ENCODE measurements around the gene FGD2. TPM values are rescaled to one million over a fixed set of nuclear protein-coding genes. Genes with fewer than 3 reads are reported as not detected.

The FGD2 gene
- total and polyA plus RNA-seq, 2 experiments from 2014 or later = 0.13 to 0.14 TPM

DNA sequence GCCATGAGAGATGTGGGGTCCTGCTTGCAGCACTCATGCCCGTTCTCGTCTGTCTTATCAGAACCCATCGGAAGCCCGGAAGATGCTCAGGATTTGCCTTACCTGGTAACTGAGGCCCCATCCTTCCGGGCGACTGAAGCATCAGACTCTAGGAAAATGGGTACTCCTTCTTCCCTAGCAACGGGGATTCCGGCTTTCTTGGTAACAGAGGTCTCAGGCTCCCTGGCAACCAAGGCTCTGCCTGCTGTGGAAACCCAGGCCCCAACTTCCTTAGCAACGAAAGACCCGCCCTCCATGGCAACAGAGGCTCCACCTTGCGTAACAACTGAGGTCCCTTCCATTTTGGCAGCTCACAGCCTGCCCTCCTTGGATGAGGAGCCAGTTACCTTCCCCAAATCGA is 42.6 kb upstream of the FGD2 start:
- no peak overlapping the region for H3K4me3 ChIP-seq
- H4K20me1 ChIP-seq (replicated peaks; ENCODE audit: insufficient read depth) = no peaks in the 10 kb centered on the region; the same call in none of the 2 replicates
- H3K4me1 ChIP-seq (ENCODE audit: insufficient read depth) = no peaks in the 10 kb centered on the region; the same call in 1 of the 2 replicates
- no peak overlapping the region for H3K4me2 ChIP-seq
- Mint-ChIP-seq H3K9me3 (no peaks in the 10 kb centered on the region), H3K27me3 (ENCODE audit: insufficient read depth, low read depth, poor library complexity) (peaks cover 8% of the 10 kb centered on the region), H3K36me3 (ENCODE audit: low read depth) (peaks cover 10% of the 10 kb centered on the region), H3K4me1 (peaks cover 20% of the 10 kb centered on the region), H3K27ac (no peak overlapping the region; the same call in 1 of the 2 replicates), H3K4me3 (no peak overlapping the region)
- TF ChIP-seq, protein P1, sequence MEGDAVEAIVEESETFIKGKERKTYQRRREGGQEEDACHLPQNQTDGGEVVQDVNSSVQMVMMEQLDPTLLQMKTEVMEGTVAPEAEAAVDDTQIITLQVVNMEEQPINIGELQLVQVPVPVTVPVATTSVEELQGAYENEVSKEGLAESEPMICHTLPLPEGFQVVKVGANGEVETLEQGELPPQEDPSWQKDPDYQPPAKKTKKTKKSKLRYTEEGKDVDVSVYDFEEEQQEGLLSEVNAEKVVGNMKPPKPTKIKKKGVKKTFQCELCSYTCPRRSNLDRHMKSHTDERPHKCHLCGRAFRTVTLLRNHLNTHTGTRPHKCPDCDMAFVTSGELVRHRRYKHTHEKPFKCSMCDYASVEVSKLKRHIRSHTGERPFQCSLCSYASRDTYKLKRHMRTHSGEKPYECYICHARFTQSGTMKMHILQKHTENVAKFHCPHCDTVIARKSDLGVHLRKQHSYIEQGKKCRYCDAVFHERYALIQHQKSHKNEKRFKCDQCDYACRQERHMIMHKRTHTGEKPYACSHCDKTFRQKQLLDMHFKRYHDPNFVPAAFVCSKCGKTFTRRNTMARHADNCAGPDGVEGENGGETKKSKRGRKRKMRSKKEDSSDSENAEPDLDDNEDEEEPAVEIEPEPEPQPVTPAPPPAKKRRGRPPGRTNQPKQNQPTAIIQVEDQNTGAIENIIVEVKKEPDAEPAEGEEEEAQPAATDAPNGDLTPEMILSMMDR (conservative IDR thresholded peaks at IDR 0.05; ENCODE audit: low read depth in 2 of 2) = no peak
- TF ChIP-seq NANOG (IDR thresholded peaks at IDR 0.05; ENCODE audit: borderline replicate concordance) (no peak), STAT1 (IDR thresholded peaks at IDR 0.05; ENCODE audit: unreplicated experiment) (no peak), POLR2AphosphoS5 (IDR thresholded peaks at IDR 0.05; ENCODE audit: low read depth) (no peak), ZNF114 (CRISPR knock-in tag; IDR thresholded peaks at IDR 0.05) (no peak), JUNB (IDR thresholded peaks at IDR 0.05; ENCODE audit: unreplicated experiment) (no peak), CREB1 (CRISPR knock-in tag; IDR thresholded peaks at IDR 0.05; ENCODE audit: low read depth) (no peak), EZH2phosphoT487 (IDR thresholded peaks at IDR 0.05; ENCODE audit: unreplicated experiment) (no peak)
- TF ChIP-seq, protein P2, sequence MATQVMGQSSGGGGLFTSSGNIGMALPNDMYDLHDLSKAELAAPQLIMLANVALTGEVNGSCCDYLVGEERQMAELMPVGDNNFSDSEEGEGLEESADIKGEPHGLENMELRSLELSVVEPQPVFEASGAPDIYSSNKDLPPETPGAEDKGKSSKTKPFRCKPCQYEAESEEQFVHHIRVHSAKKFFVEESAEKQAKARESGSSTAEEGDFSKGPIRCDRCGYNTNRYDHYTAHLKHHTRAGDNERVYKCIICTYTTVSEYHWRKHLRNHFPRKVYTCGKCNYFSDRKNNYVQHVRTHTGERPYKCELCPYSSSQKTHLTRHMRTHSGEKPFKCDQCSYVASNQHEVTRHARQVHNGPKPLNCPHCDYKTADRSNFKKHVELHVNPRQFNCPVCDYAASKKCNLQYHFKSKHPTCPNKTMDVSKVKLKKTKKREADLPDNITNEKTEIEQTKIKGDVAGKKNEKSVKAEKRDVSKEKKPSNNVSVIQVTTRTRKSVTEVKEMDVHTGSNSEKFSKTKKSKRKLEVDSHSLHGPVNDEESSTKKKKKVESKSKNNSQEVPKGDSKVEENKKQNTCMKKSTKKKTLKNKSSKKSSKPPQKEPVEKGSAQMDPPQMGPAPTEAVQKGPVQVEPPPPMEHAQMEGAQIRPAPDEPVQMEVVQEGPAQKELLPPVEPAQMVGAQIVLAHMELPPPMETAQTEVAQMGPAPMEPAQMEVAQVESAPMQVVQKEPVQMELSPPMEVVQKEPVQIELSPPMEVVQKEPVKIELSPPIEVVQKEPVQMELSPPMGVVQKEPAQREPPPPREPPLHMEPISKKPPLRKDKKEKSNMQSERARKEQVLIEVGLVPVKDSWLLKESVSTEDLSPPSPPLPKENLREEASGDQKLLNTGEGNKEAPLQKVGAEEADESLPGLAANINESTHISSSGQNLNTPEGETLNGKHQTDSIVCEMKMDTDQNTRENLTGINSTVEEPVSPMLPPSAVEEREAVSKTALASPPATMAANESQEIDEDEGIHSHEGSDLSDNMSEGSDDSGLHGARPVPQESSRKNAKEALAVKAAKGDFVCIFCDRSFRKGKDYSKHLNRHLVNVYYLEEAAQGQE (IDR thresholded peaks at IDR 0.05; ENCODE audit: unreplicated experiment) = no peak
- TF ChIP-seq, protein P3, sequence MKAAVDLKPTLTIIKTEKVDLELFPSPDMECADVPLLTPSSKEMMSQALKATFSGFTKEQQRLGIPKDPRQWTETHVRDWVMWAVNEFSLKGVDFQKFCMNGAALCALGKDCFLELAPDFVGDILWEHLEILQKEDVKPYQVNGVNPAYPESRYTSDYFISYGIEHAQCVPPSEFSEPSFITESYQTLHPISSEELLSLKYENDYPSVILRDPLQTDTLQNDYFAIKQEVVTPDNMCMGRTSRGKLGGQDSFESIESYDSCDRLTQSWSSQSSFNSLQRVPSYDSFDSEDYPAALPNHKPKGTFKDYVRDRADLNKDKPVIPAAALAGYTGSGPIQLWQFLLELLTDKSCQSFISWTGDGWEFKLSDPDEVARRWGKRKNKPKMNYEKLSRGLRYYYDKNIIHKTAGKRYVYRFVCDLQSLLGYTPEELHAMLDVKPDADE (IDR thresholded peaks at IDR 0.05) = no peak
- TF ChIP-seq, protein P4, sequence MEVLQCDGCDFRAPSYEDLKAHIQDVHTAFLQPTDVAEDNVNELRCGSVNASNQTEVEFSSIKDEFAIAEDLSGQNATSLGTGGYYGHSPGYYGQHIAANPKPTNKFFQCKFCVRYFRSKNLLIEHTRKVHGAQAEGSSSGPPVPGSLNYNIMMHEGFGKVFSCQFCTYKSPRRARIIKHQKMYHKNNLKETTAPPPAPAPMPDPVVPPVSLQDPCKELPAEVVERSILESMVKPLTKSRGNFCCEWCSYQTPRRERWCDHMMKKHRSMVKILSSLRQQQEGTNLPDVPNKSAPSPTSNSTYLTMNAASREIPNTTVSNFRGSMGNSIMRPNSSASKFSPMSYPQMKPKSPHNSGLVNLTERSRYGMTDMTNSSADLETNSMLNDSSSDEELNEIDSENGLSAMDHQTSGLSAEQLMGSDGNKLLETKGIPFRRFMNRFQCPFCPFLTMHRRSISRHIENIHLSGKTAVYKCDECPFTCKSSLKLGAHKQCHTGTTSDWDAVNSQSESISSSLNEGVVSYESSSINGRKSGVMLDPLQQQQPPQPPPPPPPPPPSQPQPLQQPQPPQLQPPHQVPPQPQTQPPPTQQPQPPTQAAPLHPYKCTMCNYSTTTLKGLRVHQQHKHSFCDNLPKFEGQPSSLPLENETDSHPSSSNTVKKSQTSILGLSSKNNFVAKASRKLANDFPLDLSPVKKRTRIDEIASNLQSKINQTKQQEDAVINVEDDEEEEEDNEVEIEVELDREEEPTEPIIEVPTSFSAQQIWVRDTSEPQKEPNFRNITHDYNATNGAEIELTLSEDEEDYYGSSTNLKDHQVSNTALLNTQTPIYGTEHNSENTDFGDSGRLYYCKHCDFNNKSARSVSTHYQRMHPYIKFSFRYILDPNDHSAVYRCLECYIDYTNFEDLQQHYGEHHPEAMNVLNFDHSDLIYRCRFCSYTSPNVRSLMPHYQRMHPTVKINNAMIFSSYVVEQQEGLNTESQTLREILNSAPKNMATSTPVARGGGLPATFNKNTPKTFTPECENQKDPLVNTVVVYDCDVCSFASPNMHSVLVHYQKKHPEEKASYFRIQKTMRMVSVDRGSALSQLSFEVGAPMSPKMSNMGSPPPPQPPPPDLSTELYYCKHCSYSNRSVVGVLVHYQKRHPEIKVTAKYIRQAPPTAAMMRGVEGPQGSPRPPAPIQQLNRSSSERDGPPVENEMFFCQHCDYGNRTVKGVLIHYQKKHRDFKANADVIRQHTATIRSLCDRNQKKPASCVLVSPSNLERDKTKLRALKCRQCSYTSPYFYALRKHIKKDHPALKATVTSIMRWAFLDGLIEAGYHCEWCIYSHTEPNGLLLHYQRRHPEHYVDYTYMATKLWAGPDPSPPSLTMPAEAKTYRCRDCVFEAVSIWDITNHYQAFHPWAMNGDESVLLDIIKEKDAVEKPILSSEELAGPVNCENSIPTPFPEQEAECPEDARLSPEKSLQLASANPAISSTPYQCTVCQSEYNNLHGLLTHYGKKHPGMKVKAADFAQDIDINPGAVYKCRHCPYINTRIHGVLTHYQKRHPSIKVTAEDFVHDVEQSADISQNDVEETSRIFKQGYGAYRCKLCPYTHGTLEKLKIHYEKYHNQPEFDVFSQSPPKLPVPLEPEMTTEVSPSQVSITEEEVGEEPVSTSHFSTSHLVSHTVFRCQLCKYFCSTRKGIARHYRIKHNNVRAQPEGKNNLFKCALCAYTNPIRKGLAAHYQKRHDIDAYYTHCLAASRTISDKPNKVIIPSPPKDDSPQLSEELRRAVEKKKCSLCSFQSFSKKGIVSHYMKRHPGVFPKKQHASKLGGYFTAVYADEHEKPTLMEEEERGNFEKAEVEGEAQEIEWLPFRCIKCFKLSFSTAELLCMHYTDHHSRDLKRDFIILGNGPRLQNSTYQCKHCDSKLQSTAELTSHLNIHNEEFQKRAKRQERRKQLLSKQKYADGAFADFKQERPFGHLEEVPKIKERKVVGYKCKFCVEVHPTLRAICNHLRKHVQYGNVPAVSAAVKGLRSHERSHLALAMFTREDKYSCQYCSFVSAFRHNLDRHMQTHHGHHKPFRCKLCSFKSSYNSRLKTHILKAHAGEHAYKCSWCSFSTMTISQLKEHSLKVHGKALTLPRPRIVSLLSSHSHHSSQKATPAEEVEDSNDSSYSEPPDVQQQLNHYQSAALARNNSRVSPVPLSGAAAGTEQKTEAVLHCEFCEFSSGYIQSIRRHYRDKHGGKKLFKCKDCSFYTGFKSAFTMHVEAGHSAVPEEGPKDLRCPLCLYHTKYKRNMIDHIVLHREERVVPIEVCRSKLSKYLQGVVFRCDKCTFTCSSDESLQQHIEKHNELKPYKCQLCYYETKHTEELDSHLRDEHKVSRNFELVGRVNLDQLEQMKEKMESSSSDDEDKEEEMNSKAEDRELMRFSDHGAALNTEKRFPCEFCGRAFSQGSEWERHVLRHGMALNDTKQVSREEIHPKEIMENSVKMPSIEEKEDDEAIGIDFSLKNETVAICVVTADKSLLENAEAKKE (CRISPR knock-in tag; IDR thresholded peaks at IDR 0.05) = no peak
- peak; percentile 98 for DNase-seq (ENCODE audit: low spot score)
- H3K79me2 ChIP-seq (replicated peaks; ENCODE audit: insufficient read depth) = no peaks in the 10 kb centered on the region
- peak; percentile 76 for ATAC-seq
- no peaks in the 10 kb centered on the region for H3K9me2 ChIP-seq (ENCODE audit: insufficient read depth)
- no peak overlapping the region for H2AFZ ChIP-seq
- H3K36me3 ChIP-seq (ENCODE audit: insufficient read depth) = 0 out of 2 replicates have a peak, but pooled peaks cover 2% of the 10 kb centered on the region
- H3F3A ChIP-seq (replicated peaks; ENCODE audit: low read depth) = no peaks in the 10 kb centered on the region; the same call in 1 of the 2 replicates
- H3K27me3 ChIP-seq (ENCODE audit: insufficient read depth) = no peaks in the 10 kb centered on the region
- no peak overlapping the region for H3K27ac ChIP-seq (ENCODE audit: low read depth)
